ENCODE results near the gene BMS1.
"Not testable (repeated sequence)": the region's sequence is repeated elsewhere in the genome, so short reads cannot be mapped to it uniquely, and the experiment has no call there.

The BMS1 gene

GRCh38 chr10:42866115-42866995 lies 83.8 kb downstream of the BMS1 start:
- peak; percentile 40 for DNase-seq (ENCODE audit: low read depth)

DNA sequence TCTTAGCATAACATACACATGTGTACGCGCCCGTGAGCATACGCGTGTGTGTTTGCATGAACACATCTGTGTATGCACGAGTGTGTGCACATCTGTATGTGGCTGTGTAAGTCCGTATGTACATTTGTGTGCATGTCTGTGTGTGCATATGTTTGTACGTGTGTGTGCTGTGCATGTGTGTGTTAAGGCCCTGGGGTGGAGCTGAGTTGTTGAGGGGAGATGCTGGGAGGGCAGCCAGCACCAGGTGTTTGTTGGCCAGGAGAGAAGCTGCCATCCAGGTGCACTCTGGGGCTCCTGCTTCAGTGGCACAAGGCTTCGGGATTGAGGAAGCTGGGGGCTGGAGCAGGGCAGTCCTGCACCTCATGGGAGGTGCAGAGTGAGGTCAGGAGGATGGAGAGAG lies 85.0 kb downstream of the BMS1 start:
- no peak for DNase-seq (ENCODE audit: low read depth)

DNA sequence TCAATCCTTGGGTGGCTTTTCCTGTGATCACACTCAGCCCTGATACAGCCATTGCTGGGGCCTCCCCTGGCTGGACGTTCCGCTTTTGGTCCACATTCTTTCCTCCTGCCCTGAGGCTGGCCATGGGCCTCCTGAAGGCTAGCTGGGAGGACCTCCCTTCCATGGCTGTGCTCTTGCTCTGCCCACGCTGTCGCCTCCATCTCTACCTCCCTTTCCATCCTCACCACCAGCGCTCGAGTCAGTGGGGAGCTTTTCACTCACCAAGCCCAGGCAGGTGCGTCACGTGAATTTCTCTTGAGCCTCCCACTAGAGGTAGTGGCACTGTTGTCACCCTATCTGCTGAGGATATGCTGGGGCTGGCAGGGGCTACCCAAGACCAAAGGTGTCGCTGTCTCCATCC lies 85.9 kb downstream of the BMS1 start:
- no peak for DNase-seq (ENCODE audit: low read depth)

DNA sequence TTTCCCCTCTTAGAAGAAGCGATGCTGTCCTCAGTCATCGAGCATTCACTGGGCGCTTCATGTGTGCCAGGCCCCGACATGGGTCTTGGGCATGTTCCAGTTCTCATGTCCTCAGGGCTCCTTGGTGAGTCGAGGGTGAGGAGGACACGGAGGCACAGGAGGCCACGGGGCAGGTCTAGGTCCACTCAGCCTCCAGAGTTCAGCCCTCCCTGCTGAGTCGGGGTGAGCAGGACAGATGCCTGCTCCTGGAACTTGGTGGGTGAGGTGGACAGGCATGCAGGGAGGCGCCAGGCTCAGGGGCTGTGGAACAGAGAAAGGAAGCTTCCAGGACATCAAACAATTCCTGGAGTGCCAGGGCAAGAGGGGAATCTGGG lies 87.4 kb downstream of the BMS1 start:
- DNase-seq (ENCODE audit: low read depth), result no peak

DNA sequence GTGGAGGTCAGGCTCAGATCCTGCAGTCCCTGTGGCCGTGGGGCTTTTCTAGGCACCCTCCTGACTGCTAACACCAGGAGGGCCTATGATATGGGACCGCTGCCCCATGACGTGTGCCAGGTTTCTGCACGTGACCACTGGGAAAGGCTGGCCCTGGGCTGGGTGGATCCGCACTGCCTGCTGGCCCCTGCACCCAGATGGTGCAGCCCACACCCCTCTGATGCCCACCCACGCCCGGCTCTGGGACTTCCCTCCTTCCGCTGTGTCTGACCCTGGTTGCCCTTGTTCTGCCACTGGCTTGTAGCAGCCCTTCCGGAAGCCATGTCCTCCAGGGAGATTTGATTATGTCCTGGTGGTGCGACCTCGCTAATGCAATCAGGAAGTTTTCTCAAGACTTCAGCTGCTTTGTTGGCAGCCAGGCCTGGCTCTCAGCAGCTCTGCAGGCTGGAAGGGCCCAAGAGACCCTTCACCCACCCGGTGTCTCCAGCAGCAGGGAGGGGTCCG lies 88.6 kb downstream of the BMS1 start:
- not testable (repeated sequence) for DNase-seq (ENCODE audit: low read depth)

GRCh38 chr10:42871823-42872222 lies 89.2 kb downstream of the BMS1 start:
- DNase-seq (ENCODE audit: low read depth), result no peak

- DNase-seq (ENCODE audit: low read depth), result no peak
Measured at GRCh38 chr10:42872865-42873435, 90.4 kb downstream of the BMS1 start.

DNA sequence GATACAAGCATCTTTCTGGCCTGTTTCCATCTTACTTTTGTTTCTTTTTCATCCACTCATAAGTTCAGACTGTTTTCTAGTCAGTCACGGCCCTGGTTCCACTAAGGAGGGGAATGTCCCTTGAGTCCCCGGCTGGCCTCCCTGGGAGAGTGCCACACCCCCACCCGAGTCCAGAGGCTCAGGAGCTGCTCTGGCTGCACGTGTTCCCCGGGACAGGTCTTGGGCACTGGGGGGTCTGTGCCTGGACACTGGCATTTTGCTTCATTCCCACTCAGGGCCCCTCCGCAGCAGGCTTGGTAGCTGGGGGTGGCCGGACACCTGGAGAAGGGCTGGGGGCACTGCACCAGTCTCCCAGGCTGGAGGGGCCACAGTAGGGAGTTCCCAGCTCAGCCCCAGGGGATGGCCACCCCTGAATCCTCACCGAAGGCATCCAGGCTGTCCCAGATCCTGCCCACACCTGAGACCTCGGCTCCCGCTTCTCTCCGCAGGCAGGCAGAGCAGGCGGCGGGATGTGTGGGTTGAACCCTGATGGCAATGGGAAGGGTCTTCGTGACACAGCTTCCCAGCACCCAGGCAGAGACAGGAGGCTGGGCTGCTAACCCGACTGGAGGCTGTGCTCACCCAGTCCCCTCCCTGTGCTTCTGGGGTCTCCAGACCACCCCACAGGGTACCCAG lies 92.3 kb downstream of the BMS1 start:
- no peak for DNase-seq (ENCODE audit: low read depth)

- DNase-seq (ENCODE audit: low read depth), result no peak
Measured at GRCh38 chr10:42875388-42875755, 92.8 kb downstream of the BMS1 start.

DNA sequence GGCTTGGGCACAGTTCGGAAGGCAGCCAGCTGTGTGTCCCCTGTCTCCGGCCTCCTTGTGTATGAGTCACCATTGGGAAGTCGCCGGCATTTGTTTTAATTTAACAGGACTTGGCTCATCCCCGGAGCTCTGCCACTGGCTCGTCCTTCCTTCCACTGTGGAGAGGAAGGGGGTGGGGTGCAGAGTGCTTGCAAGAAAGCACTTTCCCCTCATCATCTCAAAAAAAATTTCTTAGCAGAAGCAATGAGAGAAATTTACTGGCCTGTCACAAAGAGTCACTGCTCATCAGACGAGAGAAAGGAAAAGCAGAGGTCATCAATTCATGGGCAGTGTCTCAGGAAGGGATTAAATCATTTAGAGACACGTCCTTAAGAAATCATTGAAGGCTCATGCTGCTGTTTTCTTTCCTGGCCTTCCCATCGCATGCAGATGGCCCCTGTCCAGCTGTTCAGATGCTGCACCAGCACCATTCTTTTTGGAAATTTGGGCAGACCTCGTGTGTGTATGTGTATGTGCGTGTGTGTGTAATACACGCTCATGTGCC lies 93.3 kb downstream of the BMS1 start:
- DNase-seq (ENCODE audit: low read depth), result no peak

DNA sequence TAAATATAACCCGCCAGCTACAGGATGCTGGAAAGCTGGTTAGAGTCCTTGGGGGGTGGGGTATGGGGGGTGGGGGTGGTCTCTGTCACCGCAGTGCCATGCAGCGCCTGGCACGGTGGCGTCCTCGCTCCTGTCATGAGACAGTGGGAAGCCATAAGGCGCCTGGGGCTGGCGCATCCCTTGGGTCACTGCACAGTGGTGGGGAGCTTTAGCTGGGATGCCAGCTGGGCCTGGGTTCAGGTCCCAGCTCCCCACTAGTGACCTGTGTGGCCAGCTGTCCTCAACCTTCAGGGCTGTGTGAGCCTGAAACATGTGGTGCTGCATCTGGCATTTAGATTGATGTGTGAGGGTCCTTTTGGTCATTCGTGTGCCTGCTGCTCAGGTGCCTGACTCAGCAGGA lies 93.9 kb downstream of the BMS1 start:
- no peak for DNase-seq (ENCODE audit: low read depth)

GRCh38 chr10:42876945-42877344 lies 94.3 kb downstream of the BMS1 start:
- DNase-seq (ENCODE audit: low read depth), result no peak

DNA sequence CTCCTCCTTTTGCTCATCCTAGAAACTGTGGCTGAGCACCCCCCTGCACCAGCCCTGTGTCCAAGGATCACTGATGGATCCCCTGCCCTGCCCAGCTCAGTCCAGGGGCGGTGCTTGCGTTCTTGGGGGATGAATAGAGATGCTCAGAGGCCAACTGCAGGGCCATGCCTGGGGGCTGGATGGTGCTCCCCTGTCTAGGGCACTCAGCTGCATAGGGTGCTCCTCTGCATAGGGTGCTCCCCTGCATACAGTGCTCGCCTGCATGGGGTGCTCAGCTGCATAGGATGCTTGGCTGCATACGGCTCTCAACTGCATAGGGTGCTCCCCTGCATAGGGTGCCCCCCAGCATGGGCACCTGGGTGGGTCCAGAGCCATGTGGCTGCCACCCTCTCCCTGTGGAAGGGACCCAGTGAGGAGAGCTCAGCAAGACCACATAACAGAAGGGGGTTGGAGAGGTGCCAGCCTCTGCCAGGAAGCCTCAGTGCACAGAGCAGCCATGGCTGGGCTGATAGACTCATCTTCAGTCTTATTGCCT lies 95.0 kb downstream of the BMS1 start:
- DNase-seq (ENCODE audit: low read depth), result no peak

- no peak for DNase-seq (ENCODE audit: low read depth)
Measured at GRCh38 chr10:42878134-42878820, 95.7 kb downstream of the BMS1 start.

DNA sequence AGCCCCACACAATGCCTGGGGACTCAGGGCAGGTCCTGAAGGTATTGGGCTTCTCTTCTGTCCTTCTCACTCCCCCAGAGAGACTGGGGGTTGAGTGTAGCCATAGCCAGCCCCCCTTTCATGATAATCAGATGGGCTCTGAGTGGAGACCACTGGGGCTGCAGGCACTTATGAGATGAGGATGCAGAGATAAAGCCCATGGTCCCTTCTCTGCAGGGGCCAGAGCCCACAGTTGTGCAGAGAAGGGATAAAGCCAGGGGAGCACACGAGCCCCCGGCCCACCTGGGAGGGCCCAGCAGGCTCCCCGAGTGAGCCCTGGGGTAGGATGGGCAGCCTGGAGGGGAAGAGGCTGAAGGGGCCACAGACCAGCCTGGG lies 96.2 kb downstream of the BMS1 start:
- no peak for DNase-seq (ENCODE audit: low read depth)

DNA sequence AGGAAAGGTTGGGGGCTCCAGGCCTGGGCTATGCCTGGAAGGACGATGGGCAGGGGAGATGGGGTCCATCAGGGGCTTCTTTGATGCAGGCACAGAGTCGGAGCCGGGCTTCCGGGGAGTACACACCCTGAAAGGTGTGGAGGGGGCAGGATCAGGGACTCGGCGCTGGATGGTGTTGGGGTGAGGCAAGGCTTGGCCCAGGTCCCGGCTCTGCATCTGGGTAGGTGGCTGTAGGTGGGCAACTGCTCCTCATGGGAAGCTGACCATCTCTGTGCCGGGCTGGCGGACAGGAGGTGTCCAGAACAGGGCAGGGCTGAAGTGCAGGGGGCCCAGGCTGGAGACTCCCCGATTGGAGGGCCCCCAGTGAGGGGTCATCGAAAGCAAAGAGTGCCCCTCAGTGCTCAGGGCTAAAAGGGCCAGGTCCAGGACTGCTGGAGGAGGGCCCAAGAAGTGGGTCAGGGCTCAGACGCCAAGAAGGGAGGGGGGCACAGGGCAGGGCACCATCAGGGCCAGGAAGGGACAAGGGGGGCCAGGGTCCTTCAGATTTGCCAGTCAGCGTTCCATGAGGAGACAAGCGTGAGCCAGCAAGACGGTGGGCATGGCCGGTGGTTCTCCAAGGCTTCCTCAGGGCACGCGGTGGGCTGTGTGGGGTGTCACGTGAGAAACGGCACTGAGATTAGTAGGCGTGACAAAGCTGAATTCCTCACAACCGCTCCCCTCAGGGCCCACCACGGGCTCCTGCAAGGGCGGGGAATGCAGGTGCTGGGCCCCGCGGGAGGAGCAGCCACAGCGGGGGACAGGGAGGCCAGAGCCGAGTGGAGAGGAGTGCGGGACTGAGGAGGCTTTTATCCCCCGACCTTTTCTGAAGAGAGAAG lies 97.0 kb downstream of the BMS1 start:
- no peak for DNase-seq (ENCODE audit: low read depth)

DNA sequence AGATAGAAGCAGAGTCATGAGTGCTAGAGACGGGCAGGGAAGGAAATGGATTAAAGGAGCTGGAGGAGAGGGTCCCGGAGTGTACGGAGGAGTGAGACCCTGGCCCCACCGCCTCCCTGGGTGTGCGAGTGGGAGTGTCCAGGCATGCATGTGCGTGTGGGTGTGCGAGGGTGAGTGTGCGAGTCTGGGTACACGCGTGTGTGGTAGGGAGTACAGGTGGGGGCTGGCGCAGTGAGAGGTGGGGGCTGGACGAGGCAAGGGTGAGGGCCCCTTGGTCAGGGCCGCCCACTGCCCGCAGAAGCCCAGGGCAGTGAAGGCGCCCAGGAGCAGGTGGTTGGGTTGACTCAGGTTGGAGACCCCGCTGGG lies 97.6 kb downstream of the BMS1 start:
- DNase-seq (ENCODE audit: low read depth), result no peak

DNA sequence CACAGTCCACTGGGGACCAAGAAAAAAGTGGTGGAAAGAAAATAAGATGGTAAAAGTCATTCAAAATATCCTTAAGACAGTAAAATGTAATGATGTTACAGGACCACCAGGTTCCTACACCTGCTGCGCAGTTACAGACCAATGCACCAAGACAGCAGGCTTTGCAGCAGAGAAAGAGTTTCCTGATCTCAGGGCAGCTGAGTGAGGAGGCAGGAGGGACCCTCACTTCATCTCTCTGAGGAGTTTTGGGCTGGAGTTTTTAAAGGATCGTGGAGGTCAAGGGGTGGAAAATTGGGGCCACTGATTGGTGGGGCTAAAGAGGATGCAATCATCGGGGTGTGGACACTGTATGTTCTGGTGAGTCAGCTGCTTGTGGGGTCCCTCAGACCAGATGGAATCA lies 100.0 kb downstream of the BMS1 start:
- DNase-seq (ENCODE audit: low read depth), result no peak
